GM21529 (cell line): Measurements from ENCODE around the gene TMEM192.
"Not testable (repeated sequence)": the region's sequence is repeated elsewhere in the genome, so short reads cannot be mapped to it uniquely, and the experiment has no call there.

Source experiments
- ATAC-seq: cut with Tn5 transposase; IDR thresholded peaks from one replicate; pipeline ENCODE4 v1.9.1; 2021; ENCODE audit not compliant: unreplicated experiment

The TMEM192 gene

DNA sequence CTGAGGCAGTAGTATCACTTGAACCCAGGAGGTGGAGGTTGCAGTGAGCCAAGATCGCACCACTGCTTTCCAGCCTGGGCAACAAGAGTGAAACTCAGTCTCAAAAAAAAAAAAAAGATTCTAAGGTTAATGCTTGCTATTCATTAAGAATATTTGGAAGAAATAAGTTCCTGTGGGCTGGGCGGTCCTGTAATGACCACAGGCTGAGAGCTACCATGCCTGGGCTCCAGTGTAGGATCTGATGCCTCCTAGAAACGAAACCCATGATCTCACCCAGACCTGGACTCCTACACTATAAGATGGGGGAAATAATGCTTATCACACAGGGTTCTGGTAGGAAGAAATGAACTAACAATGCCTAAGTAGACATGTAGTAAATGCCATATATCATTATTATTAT is 17.8 kb downstream of the TMEM192 start:
- no peak for ATAC-seq

DNA sequence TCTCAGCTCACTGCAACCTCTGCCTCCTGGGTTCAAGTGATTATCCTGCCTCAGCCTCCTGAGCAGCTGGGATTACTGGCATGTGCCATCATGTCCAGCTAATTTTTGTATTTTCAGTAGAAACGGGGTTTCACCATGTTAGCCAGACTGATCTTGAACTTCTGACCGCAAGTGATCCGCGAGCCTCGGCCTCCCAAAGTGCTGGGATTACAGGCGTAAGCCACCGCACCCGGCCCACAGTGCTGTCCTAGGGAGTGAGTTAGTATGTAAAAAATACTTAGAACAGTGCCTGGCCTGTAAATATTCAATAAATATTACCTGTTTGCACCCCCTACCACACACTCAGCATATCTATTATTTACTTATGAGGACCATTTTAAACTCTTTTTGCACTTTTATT is 20.5 kb downstream of the TMEM192 start:
- ATAC-seq = not testable (repeated sequence)

DNA sequence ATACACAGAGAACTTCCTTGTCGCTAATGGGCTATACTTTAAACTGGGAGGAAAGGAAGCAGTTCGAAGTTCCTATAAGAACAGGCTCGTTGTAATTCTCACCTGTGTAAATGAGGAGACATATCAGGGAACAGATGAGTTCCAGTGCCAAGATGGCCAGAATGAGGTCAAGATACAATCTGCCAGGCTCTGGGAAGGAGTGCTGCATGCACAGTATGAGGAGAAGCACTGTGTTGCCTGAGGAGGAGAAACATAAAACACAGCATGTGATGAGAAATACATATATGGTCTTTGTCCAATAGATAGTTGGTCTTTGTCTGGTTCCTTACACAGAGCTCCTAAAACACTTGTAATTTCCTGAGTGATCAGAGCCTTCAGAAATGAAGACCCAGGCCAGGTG is 24.3 kb downstream of the TMEM192 start:
- no peak for ATAC-seq

DNA sequence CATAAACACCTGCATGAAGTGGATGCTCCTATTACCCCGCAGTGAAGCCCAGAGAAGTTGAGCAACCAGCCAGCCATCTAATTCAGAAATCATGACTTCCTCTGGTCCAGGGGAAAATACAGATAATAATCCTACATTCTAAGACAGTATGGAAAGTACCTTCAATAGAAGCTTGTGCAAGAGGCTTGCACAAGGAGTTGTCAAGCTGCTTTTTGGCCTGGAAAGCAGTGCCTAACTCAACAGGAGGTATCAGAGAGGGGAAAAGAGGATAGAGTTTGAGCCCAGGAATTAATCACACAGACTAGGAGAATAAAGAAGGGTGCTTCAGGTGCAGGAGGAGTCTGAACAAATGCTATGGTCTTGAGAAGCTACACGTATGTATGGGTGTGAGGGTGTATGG is 26.7 kb downstream of the TMEM192 start:
- ATAC-seq = no peak

DNA sequence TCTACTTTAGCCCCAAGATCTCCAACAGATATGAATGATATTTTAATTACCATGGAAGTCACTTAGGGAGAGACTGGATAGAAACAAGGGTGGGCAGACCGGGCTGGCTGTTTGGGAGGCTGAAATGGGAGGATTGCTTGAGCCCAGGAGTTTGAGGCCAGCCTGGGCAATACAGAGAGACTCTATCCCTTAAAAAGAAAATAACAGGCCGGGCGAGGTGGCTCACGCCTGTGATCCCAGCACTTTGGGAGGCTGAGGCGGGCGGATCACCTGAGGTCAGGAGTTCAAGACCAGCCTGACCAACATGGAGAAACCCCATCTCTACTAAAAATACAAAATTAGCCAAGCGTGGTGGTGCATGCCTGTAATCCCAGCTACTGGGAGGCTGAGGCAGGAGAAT is 27.9 kb downstream of the TMEM192 start:
- not testable (repeated sequence) for ATAC-seq

DNA sequence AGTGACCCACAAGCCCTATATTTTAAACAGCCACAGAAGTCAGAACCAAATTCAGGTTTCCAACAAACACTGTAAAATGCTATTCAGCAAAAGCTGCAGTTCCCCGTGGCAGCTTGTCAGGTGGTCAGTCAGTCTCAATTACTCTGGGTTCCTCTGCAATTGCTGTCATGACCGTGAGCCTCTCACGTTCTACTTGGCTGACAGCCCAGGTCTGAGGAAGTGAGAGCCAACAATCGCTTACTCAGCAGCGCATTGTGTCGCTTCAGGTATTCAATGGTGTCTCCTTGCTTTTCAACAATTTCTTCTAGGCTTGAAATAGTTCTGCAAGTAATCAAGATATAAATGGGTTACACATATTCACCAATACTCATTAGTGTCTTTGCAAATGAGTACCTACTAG is 33.2 kb downstream of the TMEM192 start:
- ATAC-seq = no peak

DNA sequence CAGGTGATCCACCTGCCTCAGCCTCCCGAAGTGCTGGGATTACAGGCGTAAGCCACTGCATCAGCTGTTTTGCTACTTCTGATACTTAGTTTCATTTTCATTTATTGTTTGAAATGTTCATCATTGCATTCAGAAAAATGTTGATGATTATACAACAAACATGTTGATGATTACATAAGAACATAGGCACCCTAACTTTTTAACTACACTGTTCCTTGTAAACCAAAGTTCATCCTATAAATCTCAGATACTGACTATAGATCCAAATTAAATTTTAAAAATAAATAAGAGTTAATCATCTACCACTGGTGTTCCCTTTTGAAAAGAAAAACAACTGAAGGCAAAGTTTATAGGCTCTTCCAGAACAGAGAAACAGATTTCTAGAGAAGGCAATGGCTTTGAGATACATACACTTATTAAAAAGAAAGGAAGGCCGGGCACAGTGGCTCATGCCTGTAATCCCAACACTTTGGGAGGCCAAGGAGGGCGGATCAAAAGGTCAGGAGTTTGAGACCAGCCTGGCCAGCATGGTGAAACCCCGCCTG is 35.6 kb downstream of the TMEM192 start:
- no peak for ATAC-seq

DNA sequence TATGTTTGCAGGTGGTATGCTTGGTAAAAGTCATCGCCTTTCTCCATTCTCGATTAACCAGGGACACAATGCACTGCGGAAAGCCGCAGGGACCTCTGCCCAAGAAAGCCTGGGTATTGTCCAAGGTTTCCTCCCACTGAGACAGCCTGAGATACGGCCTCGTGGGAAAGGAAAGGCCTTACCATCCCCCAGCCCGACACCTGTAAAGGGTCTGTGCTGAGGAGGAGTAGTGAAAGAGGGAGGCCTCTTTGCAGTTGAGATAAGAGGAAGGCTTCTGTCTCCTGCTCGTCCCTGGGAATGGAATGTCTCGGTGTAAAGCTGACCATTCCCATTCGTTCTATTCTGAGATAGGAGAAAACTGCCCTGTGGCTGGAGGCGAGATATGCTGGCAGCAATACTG is 39.3 kb downstream of the TMEM192 start:
- not testable (repeated sequence) for ATAC-seq

DNA sequence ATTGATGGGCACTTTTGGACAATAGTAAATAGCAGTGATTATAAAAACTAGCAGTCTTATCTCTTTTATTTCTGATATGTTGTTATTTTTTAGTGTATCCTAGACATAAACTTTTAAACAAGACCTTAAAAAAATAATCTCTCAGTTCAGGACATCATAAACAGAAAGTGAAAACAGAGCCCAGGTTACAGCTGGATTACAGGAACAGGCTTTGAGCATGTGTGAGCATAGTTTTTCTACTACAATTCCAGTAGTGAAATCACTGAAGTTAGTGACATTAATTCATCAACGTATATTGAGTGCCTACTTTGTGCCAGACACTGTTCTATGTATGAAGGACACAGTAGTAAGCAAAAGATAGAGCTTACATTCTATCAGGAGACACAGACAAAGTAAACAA is 42.1 kb downstream of the TMEM192 start:
- ATAC-seq = no peak

DNA sequence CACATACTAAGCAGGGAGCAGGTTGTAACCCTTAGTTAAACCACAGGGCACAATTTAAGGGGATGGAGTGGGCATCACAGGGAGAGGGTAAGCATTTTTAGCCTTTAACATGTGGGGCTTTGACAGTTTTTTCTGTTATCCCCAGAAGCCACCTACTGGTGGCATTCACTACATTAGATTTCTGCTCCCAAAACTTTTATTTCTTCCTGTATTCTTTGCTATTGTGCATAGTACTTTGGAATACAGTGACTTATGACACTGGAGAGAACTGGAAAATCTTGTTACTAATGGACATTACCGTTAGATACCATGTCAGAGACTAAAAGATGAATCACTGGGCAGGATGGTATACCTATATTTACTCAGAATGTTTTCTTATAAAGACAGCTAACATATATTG is 51.7 kb downstream of the TMEM192 start:
- no peak for ATAC-seq

DNA sequence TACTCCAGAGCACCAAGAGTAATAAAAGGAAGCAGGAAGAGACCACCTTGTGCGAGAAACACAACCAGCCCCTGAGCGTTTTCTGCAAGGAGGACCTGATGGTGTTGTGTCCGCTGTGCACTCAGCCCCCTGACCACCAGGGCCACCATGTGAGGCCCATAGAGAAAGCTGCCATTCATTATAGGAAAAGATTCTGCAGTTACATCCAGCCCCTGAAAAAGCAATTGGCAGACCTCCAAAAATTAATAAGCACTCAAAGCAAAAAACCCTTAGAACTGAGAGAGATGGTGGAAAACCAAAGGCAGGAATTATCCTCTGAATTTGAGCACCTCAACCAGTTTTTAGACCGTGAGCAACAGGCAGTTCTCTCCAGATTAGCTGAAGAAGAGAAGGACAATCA is 53.3 kb downstream of the TMEM192 start:
- no peak for ATAC-seq

DNA sequence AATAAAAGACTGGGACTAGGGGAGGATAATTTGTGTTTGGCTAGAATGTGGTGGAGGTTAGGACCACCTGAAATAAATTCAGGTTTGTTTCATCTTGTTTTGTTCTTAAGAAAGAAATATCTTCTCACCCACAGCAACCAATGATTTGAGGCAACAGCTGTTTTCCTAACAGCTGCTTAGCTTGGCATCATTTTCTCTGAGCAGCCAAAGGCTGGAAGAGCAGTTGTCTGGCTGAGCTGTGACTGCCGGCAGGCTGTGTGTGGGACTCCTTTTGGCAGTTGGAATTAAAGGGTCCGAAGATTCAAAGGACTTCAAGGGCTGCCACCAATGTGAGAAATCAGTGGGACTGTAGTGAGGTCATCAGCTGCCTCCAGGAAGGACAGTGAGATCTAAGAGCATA is 54.0 kb downstream of the TMEM192 start:
- no peak for ATAC-seq

DNA sequence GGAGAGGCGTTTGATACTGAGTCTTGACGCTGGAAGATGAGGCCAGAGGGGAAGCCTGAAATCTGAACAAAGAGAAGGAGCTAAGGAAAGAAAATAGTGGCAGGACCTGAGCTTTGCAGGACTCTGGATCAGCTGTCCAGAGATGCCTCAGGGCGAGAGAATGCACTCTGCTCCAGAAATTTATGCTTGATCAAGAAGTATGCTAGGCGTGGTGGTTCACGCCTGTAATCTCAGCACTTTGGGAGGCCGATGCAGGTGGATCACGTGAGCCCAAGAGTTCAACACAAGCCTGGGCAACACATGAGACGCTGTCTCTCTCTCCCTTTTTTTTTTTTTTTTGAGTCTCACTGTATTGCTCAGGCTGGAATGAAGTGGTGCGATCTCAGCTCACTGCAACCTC is 57.1 kb downstream of the TMEM192 start:
- ATAC-seq = no peak

DNA sequence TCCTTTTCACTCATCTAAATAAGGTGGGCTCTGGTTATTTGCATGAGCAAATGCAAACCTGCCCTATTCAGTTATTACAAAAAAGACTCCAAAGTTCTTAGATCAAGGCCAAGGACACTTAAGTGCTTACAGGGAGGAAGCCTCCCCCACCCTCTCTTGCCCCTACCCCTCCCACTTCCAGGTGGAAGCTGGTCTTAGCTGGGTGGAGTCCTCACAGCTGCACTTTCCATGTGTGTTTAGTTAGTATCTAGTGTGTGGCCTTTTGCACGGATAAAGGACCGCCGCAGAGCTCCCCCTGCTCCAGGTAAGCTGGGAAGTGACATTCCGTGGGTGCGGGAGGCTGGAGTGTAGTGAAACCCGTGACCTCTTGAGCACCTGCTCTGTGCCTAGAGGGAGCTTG is 59.0 kb downstream of the TMEM192 start, which contains the start of gene TRIM75:
TRIM75 (plus strand) TSS at position 222 of the 400 bp plus-strand sequence. CDS start 5,282 bp downstream, outside the sequence.
- ATAC-seq = no peak

DNA sequence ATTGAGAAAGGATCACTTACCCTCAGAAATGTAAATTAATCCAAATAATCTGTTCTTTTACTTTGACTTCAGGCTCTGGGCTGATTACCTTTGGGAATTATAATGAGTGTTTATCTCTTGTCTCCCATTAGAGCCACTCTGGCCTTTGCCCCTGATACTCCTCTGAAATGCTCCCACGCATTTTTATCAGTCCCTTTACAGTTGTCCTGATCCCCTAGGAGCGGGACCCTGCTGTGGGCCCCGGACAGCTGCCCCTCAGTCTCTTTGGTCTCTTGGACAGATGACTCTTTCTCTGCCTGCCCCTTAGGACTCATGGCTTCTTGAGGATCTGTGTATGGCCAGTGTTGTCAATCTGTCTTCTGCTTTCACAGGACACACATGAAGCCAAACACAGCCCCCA is 60.0 kb downstream of the TMEM192 start:
- no peak for ATAC-seq

DNA sequence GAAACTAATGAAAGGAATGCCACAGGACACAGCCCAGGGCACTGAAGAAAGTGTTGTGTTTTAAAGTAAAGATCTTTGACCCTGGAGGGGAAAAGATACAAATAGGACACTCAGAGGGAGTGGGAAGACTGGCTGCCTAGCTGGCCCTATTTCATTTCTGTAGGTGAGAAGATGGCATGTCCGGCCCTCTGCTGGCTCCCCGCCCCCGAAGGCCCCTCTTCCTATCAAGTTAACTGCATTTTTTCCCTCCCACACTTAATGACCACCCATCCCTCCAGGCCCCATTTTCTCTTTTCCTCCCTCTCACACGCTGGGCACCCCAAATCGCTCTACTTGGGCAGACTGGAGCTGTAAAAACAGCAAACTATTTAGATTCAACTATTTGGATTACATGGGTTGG is 64.5 kb downstream of the TMEM192 start:
- no peak for ATAC-seq

DNA sequence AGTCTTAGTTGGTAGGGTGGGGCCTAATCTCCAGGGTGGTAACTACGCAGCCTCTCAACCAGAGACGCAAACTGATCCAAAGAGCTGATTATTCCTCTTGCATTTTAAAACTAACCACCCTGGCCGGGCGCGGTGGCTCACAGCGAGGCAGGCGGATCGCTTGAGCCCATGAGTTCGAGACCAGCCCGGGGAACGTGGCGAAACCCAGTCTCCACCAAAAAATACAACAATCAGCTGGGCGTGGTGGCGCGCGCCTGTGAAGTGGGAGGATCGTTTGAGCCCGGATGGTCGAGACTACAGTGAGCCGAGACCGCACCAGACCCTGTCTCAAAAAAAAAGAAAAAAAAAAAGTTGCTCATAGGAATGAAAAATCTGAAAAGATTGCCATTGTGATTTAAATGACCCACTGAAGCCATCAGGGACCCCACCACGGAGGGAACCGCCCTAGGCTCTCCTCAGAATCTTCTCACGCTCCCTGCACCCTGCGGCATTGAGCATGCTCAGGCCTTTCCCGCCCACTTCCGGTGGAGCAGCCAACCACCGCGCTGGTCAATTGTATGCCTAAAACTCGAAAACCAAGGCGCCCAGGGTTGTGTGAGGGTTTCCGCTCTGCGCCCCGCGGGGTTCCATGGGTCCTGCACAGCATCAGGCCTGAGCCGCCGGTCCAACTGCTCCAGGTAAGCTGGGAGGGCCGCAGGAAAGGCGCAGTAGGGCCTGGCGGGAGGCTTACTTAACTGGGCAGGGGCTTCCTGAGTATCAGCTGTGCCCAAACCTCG is 81.0 kb downstream of the TMEM192 start, which contains the start of gene TRIM60:
TRIM60 (plus strand) TSS at position 564 of the 776 bp plus-strand sequence. CDS start 8,074 bp downstream, outside the sequence.
- ATAC-seq = no peak

DNA sequence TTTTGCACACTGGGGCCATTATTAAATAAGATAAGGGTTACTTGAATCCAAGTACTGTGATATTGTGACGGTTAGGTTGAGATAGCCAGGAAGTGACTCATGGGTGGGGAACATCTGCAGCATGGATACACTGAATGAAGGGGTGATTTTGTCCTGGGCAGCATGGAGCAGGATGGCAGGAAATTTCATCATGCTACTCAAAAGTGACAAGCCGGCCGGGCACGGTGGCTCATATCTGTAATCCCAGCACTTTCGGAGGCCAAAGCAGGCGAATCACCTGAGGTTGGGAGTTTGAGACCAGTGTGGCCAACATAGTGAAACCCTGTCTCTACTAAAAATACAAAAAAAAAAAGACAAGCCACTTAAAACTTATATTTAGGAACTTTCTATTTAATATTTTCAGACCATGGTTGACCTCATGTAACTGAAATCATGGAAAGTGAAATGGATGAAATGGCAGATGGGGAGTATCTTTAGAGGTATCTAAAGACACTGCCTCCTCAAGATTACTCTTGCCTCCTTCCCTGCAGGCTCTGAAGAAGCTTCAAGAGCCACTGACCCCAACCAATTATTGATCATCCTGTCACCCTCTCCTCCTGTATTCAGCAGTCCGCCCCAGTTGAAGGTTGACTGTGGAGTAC is 84.8 kb downstream of the TMEM192 start:
- no peak for ATAC-seq

DNA sequence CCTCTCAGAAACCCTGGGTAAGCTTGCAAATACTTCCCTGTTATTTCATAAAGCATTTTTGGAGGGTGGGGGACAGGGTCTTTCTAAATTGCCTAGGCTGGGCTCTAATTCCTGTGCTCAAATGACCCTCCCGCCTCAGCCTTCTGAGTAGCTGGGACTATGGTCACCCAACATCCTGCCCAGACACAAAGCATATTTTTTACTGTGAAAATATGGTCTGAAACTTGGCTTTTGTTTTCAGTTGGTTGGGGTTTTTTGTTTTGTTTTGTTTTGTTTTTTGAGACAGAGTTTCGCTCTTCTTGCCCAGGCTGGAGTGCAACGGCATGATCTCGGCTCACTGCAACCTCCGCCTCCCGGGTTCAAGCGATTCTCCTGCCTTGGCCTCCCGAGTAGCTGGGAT is 86.9 kb downstream of the TMEM192 start:
- ATAC-seq = not testable (repeated sequence)
